ENCODE results near the gene METTL16.

- TF ChIP-seq CTCF (IDR thresholded peaks at IDR 0.05; ENCODE audit: poor library complexity) (no peak), EZH2 (IDR thresholded peaks at IDR 0.05; ENCODE audit: borderline replicate concordance) (no peak), EZH2phosphoT487 (IDR thresholded peaks at IDR 0.05; ENCODE audit: low read depth, severe bottlenecking, unreplicated experiment) (no peak)
Measured at GRCh38 chr17:2396192-2396567, 115.5 kb downstream of the METTL16 start.
